K562 (cell line): Measurements from ENCODE around the gene AAR2. TPM values are rescaled to one million over a fixed set of nuclear protein-coding genes. Genes with fewer than 3 reads are reported as not detected.

Experiments used
- ATAC-seq: fragments of 200-7000 bp; cut with Tn5 transposase; 3 replicates; pipeline ENCODE4 v1.9.1; 2020; ENCODE audit warnings: moderate library complexity
- BruUV-seq: library from RNA; stranded (reverse); fragments of 400-500 nt; replicated peaks from 2 replicates; lab custom pipeline; 2021; lab: Mats Ljungman, UMichigan
- CTCF ChIA-PET: fragments of 300-600 bp; formaldehyde crosslinking; extraction: SDS; loops from one replicate; lab custom pipeline; 2021; ENCODE audit warnings: low intra/inter-chr PET ratio; lab: Yijun Ruan, JAX
- POLR2A ChIA-PET: fragments of 300-600, 350-650 bp; sonication (Branson Sonifier 250); formaldehyde crosslinking; extraction: SDS; loops from one replicate; lab custom pipeline; 2021; ENCODE audit warnings: antibody characterized with exemption, inconsistent platforms; lab: Yijun Ruan, JAX
- DNase-seq, 4 experiments: peaks; one replicate each; pipeline versions ENCODE4 v3.0.0 to v3.0.0-alpha.2; 2011 to 2018; ENCODE audit warnings: low spot score in 3 of 4, mixed read lengths in 3 of 4; ENCODE audit errors: extremely low read depth in 1 of 4
- FAIRE-seq: peaks from 2 replicates; lab custom pipeline; 2011; peaks lifted over from hg19 to GRCh38; lab: Jason Lieb, UNC
- H2AFZ ChIP-seq: 2 replicates; pipeline ENCODE4 v1.6.0; 2011; ENCODE audit warnings: low read depth, low read length, control low read depth, inconsistent platforms
- H3K27ac ChIP-seq: fragments of 200-600 bp; 3 replicates; pipeline ENCODE4 v1.8.0; 2011; ENCODE audit warnings: low read depth, mild to moderate bottlenecking, control low read depth, inconsistent platforms, low read length, moderate library complexity, mixed read lengths; ENCODE audit errors: extremely low read depth
- H3K27me3 ChIP-seq, 2 experiments: fragments of 300-600 bp in 1 of 2; 2 replicates in 1 of 2; 3 replicates in 1 of 2; pipeline versions ENCODE4 v1.6.0 to v1.8.0; 2011; ENCODE audit warnings: inconsistent platforms in 2 of 2, low read length in 2 of 2, mild to moderate bottlenecking in 1 of 2, mixed read lengths in 1 of 2, moderate library complexity in 1 of 2; ENCODE audit not compliant: control insufficient read depth in 2 of 2, insufficient read depth in 2 of 2
- H3K36me3 ChIP-seq: fragments of 300-600 bp; 3 replicates; pipeline ENCODE4 v1.8.0; 2011; ENCODE audit warnings: mild to moderate bottlenecking, low read length, inconsistent platforms; ENCODE audit not compliant: control insufficient read depth, insufficient read depth
- H3K4me1 ChIP-seq, 2 experiments: fragments of 200-600 bp in 1 of 2; replicated peaks in 1 of 2; 2 replicates in 1 of 2; 3 replicates in 1 of 2; pipeline versions ENCODE4 v1.5.1 to v1.8.0; 2011; ENCODE audit warnings: inconsistent platforms in 2 of 2, low read length in 2 of 2, mild to moderate bottlenecking in 1 of 2, mixed read lengths in 1 of 2, moderate library complexity in 1 of 2; ENCODE audit not compliant: control insufficient read depth in 2 of 2, insufficient read depth in 2 of 2
- H3K4me2 ChIP-seq: 2 replicates; pipeline ENCODE4 v1.6.1; 2011; ENCODE audit warnings: low read length, control low read depth, inconsistent platforms, mixed read lengths; ENCODE audit not compliant: insufficient read depth
- H3K4me3 ChIP-seq: fragments of 200-600 bp; sonication (generic), shearing (Covaris generic); 2 replicates; pipeline ENCODE4 v1.5.1; 2016; ENCODE audit warnings: control low read depth, inconsistent platforms
- H3K79me2 ChIP-seq: fragments of 200-600 bp; 3 replicates; pipeline ENCODE4 v1.8.0; 2011; ENCODE audit warnings: low read length, inconsistent platforms; ENCODE audit not compliant: control insufficient read depth, insufficient read depth
- H3K9ac ChIP-seq, 2 experiments: 2 replicates each; pipeline versions ENCODE4 v1.6.0 to v1.6.1; 2011; ENCODE audit warnings: low read depth in 2 of 2, low read length in 2 of 2, control low read depth in 1 of 2, inconsistent platforms in 1 of 2, mild to moderate bottlenecking in 1 of 2, mixed read lengths in 1 of 2; ENCODE audit not compliant: insufficient read depth in 1 of 2
- H3K9me1 ChIP-seq: one replicate; pipeline ENCODE4 v1.6.0; 2011; ENCODE audit warnings: inconsistent platforms, mild to moderate bottlenecking, low read length, moderate library complexity; ENCODE audit not compliant: control insufficient read depth, insufficient read depth
- H3K9me3 ChIP-seq: replicated peaks from 2 replicates; pipeline ENCODE4 v1.5.1; 2011; ENCODE audit warnings: low read depth, low read length, inconsistent platforms; ENCODE audit not compliant: control insufficient read depth, insufficient read depth
- H4K20me1 ChIP-seq: replicated peaks from 2 replicates; pipeline ENCODE4 v1.6.1; 2011; ENCODE audit warnings: low read length, inconsistent platforms, mixed read lengths; ENCODE audit not compliant: control insufficient read depth, insufficient read depth
- HMGN3 ChIP-seq: IDR thresholded peaks from 2 replicates; pipeline ENCODE4 v1.6.1; 2011; ENCODE audit warnings: borderline replicate concordance, low read depth, mild to moderate bottlenecking, mixed read lengths, low read length; ENCODE audit not compliant: insufficient read length; ENCODE audit errors: extremely low read depth
- LEF1 ChIP-seq: fragments of 450-650 bp; IDR thresholded peaks from 2 replicates; pipeline ENCODE4 v1.6.1; 2016; ENCODE audit warnings: mild to moderate bottlenecking
- PPARD ChIP-seq: fragments of 250-450 bp; sonication (Bioruptor Pico); IDR thresholded peaks from 2 replicates; pipeline ENCODE4 v1.8.0; 2022; ENCODE audit warnings: inconsistent platforms, mild to moderate bottlenecking, moderate library complexity
- ZC3H4 ChIP-seq: sonication (generic); formaldehyde crosslinking; IDR thresholded peaks from 2 replicates; pipeline ENCODE4 v1.9.0; 2021; ENCODE audit warnings: missing genetic modification reagents, borderline replicate concordance
- ZFPM2 ChIP-seq: fragments of 250-450 bp; sonication (Bioruptor Pico); IDR thresholded peaks from 2 replicates; pipeline ENCODE4 v1.5.1; 2022; ENCODE audit warnings: mild to moderate bottlenecking
- ZNF324 ChIP-seq: fragments of 250-450 bp; sonication (Bioruptor Pico); IDR thresholded peaks from 2 replicates; pipeline ENCODE4 v1.4.0; 2020; ENCODE audit warnings: mild to moderate bottlenecking
- ZNF407 ChIP-seq: fragments of 450-650 bp; IDR thresholded peaks from 2 replicates; pipeline ENCODE4 v1.6.1; 2016; ENCODE audit warnings: low read depth
- WGBS: fragments of 100-300 bp; shearing (Covaris generic); methylation state at CpG from one replicate; pipeline ENCODE4 v1.1.6; 2016; ENCODE audit warnings: low coverage, mixed read lengths; ENCODE audit not compliant: insufficient coverage; ENCODE audit errors: missing lambda C conversion rate; 5-methylcytosine and 5-hydroxymethylcytosine counted together
- in situ Hi-C: fragments of 300-500 bp; cut with MboI; formaldehyde crosslinking; loops from 4 replicates; pipeline ENCODE4 v1.15.0; 2018; ENCODE audit warnings: inconsistent platforms, mixed read lengths
- intact Hi-C: fragments of 100-400 bp; cut with micrococcal nuclease; formaldehyde crosslinking; loops from 2 replicates; pipeline ENCODE4 v1.14.2; 2022
- polyA plus RNA-seq, 8 experiments: library from polyadenylated mRNA; depleted of rRNA in 4 of 8; stranded (reverse) in 5 of 8; unstranded in 3 of 8; fragments of >200 nt; fragmentation: Nextera tagmentation in 2 of 8; fragmentation: Illumina TruSeq in 1 of 8; extraction: Ambion mirVana in 2 of 8; extraction: Trizol in 1 of 8; gene quantifications; 2 replicates each; pipeline versions ENCODE4 v1.2.1 to v1.2.3, GENCODE V29; 2011 to 2014; ENCODE audit warnings: inconsistent platforms in 1 of 8, missing spikeins in 1 of 8
- total RNA-seq, 7 experiments: library from RNA; depleted of rRNA in 6 of 7; stranded (reverse); fragments of >200 nt in 6 of 7; fragmentation: Illumina TruSeq in 2 of 7; extraction: Trizol in 2 of 7; gene quantifications; 2 replicates each; pipeline versions ENCODE4 v1.2.1 to v1.2.3, GENCODE V29; 2011 to 2021; ENCODE audit warnings: low replicate concordance in 1 of 7
- TF ChIP-seq, protein P1 (sequence below): fragments of 450-650 bp; formaldehyde crosslinking; IDR thresholded peaks from 2 replicates; pipeline ENCODE4 v1.4.0; 2020; ENCODE audit warnings: mild to moderate bottlenecking, moderate library complexity

Gene AAR2
- total and polyA plus RNA-seq, 9 of the 15 experiments (the other 6 are each of a cell fraction or from before 2014, with no cell fraction given) = 6.5 to 36.2 (median 24.7) TPM

- no peak overlapping the region for H3K4me3 ChIP-seq
- H4K20me1 ChIP-seq = no peaks in the 10 kb centered on the region; the same call in 1 of the 2 replicates
- H3K4me1 ChIP-seq = no peaks in the 10 kb centered on the region
- BruUV-seq = no TSS peak
- H3K9me1 ChIP-seq = no peaks in the 10 kb centered on the region
- FAIRE-seq (no peak), ATAC-seq (no peak), DNase-seq (no peak)
- ChIA-PET CTCF (no interaction called here), POLR2A (interaction anchor here (0.7 to 1.3 kb wide), 2 partner anchors 14 to 1308 kb away, joined by 3 to 5 read pairs; no protein-coding TSS in a partner anchor)
- no peak overlapping the region; a peak in 1 of 4 replicates for H3K9ac ChIP-seq
- in situ Hi-C loops = no loop called here
- no peak overlapping the region for H3K4me2 ChIP-seq
- H3K27me3 ChIP-seq = no peaks in the 10 kb centered on the region
- H3K79me2 ChIP-seq = peaks cover 8% of the 10 kb centered on the region; the same call in 2 of the 3 replicates
- no peak for TF ChIP-seq PPARD (CRISPR knock-in tag)
- TF ChIP-seq ZNF407 = no peak
- TF ChIP-seq ZFPM2 (CRISPR knock-in tag) = no peak
- TF ChIP-seq ZNF324 = no peak
- TF ChIP-seq LEF1 = no peak
- TF ChIP-seq HMGN3 = no peak
- TF ChIP-seq ZC3H4 (CRISPR knock-in tag) = no peak
- TF ChIP-seq, protein P1, sequence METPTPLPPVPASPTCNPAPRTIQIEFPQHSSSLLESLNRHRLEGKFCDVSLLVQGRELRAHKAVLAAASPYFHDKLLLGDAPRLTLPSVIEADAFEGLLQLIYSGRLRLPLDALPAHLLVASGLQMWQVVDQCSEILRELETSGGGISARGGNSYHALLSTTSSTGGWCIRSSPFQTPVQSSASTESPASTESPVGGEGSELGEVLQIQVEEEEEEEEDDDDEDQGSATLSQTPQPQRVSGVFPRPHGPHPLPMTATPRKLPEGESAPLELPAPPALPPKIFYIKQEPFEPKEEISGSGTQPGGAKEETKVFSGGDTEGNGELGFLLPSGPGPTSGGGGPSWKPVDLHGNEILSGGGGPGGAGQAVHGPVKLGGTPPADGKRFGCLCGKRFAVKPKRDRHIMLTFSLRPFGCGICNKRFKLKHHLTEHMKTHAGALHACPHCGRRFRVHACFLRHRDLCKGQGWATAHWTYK (CRISPR knock-in tag) = no peak
- peaks cover 92% of the 10 kb centered on the region for H3K36me3 ChIP-seq
- no peaks in the 10 kb centered on the region for H3K9me3 ChIP-seq
- no peak overlapping the region for H3K27ac ChIP-seq
- no peak overlapping the region for H2AFZ ChIP-seq
- intact Hi-C loops = no loop called here
- WGBS = 70% methylated on average over 1 of the region's 1 CpG
Observed at GRCh38 chr20:36243726-36244125, 7.4 kb downstream of the AAR2 start.
